ENCODE data around the gene AHCTF1. TPM values are rescaled to one million over a fixed set of nuclear protein-coding genes. Genes with fewer than 3 reads are reported as not detected.

Gene AHCTF1
- polyA plus RNA-seq, 4 donors = 44.4 to 62.7 (median 55.4) TPM

Other genes with a start within 250 kb of the AHCTF1 start
- gene SCCPDH, start 207.5 kb downstream of the AHCTF1 start, polyA plus RNA-seq (ENCODE audit: insufficient read length in 4 of 4) = 10 to 100 TPM; 40.2 to 62.6 (median 55.5) TPM
- 1 to 10 TPM; 2.7 to 4.1 (median 3.7) TPM for gene ZNF695, start 76.1 kb upstream of the AHCTF1 start, polyA plus RNA-seq (ENCODE audit: insufficient read length in 4 of 4)
- 1 to 10 TPM; 5.9 to 9.1 (median 8.0) TPM for gene ZNF670, start 146.9 kb upstream of the AHCTF1 start, polyA plus RNA-seq (ENCODE audit: insufficient read length in 4 of 4)
- 10 to 100 TPM; 10.4 to 16.6 (median 13.0) TPM for gene ZNF669, start 172.4 kb upstream of the AHCTF1 start, polyA plus RNA-seq (ENCODE audit: insufficient read length in 4 of 4)
- gene ZNF124, start 240.1 kb upstream of the AHCTF1 start, polyA plus RNA-seq (ENCODE audit: insufficient read length in 4 of 4) = 10 to 100 TPM in 3 of 4 donors, 1 to 10 TPM in 1; 6.2 to 31.9 (median 25.0) TPM